GM18526 (cell line): ENCODE measurements around the gene KLF12.

ENCODE experiments used
- POLR2A ChIP-seq: IDR thresholded peaks from 3 replicates; pipeline ENCODE4 v1.6.1; 2011; ENCODE audit not compliant: insufficient read length; ENCODE audit errors: extremely low read depth

KLF12 gene

GRCh38 chr13:74117207-74117705, 16.9 kb downstream of the KLF12 start:
- TF ChIP-seq POLR2A = no peak

GRCh38 chr13:74115133-74115532, 19.1 kb downstream of the KLF12 start:
- no peak for TF ChIP-seq POLR2A

DNA sequence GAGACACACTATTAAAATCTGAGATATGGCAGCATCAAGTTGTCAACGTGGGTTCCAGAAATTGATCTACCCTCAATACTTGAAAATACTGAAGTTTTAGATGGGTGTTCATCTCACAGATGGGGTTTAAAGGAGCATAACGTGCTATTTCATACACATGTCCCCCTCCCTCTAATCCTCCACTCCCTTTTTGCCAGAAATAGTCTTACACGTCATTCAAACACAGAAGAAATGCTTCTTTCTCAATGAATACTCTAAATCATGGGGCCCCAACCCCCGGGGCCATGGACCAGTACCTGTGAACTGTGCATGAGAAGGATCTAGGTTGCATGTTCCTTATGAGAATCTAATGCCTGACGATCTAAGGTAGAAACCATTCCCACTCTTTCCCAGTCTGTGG, 19.6 kb downstream of the KLF12 start:
- TF ChIP-seq POLR2A = no peak

- no peak for TF ChIP-seq POLR2A
Observed at GRCh38 chr13:74114202-74114601, 20.0 kb downstream of the KLF12 start.

DNA sequence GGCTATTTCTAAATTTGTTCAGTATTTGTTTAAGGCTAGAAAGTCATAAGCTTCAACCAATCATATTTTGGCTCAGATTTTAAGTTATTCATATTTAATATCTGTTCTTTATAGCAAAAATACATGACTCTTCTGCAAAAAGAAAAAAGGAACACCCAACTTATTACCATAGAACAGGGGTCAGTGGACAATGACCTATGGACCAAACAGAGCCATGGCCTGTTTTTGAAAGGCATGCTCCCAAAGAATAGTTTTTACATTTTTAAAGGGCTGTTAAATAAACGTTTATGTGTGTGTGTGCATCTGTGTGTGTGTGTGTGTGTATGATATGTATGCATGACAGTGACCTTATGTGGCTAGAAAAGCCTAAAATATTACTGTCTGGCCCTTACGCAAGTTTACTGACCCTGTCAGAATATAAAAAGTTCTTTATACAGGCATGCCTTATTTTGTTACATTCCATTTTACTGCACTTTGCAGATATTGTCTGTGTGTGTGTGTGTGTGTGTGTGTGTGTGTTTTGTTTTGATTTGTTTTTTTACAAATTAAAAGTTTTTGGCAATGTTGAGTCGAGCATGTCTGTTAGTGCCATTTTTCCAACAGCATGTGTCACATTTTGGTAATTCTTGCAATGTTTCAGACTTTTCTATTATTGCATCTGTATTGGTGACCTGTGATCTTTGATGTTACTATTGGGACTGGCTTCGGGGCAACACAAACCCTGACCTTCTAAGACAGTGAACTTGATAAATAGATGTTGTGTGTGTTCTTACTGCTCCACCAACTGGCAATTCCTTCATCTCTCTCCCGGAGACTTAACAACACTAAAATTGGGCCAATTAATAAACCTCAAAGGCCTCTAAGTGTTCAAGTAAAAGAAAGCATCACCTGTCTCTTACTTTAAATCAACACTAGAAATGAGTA, 22.0 kb downstream of the KLF12 start:
- TF ChIP-seq POLR2A = no peak

DNA sequence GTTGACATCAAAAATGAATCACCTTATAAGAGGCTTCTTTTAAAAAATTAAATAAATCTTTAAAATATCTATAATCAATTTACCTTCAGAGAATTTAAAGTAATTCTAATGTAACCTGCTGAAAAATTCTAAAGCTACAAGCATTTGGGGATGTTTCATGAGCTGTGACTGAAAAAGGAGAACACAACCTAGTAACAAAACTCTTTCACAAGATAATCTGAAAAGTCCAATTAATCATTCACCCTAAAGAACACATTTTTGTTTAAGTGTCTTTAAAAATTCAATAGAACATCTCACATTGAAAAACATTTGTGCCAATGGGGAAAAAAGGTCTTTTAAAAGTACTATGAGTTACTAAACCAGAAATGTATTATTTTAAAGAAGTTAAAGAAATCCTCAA, 22.8 kb downstream of the KLF12 start:
- TF ChIP-seq POLR2A = no peak

- TF ChIP-seq POLR2A = no peak
Observed at GRCh38 chr13:74110053-74110452, 24.2 kb downstream of the KLF12 start.

- no peak for TF ChIP-seq POLR2A
Observed at GRCh38 chr13:74107598-74107997, 26.6 kb downstream of the KLF12 start.

DNA sequence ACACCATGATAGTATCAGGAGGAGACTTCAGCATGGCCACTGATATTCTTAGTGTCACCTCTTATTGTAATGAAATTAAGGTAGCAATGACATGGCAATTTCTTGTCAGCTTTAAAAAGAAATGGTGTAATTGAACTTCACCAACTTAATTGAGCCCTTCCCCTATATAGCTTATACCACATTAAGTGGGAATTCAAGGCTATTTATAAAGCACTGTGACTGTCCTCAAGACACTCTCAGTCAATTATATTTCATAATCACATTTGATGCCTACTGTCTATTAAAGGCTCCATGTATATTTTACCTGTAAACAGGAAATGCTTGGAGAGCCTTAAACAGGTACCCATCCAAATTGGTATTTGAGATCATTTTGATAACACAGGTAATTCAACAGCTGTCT, 28.3 kb downstream of the KLF12 start:
- TF ChIP-seq POLR2A = no peak

DNA sequence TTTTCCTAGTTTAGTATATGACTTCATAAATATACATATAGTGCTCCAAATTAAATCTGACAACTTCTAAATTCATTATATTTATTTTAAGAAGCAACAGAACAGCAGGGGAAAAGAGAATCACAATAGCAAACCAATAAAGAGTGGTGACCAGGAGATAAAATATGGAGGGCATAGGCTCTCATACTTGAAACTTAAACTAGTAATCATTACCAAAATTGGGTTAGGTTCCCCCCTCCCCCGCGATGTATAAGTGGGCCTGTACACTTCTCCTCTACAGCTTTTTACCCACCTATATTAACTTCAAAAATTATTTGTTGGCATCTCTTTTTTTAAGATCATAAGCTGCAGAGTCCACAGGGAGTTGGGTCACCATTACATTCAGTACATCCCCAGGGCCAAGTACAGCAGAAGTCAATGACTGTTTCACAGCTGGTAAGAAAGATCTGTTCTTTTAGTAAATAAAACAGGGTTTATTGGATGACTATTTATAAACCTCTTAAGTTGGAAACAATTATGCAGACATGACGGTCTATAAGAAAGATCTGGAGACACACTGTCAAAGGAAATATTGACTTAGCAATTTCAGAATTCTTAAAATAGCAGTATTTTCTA, 29.4 kb downstream of the KLF12 start:
- no peak for TF ChIP-seq POLR2A

- TF ChIP-seq POLR2A = no peak
Observed at GRCh38 chr13:74103970-74104555, 30.1 kb downstream of the KLF12 start.

GRCh38 chr13:74103196-74103595, 31.0 kb downstream of the KLF12 start:
- TF ChIP-seq POLR2A = no peak

DNA sequence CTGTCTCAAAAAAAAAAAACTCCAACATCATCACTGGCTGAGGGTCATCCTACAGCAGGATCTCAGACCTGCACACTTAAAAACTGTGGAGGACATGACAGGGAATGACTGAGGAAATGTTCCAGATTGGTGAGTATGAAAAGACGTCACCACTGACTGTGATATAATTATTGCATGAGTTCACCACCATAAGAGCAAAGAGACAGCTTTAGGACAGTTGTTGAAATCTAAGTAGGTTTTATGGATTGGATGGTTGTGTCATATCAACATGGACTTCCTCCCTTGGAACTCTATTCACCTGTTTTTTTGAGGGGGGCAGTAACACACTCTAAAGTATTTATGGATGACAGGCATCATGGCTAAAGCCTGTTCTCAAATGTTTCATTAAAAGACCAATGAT, 31.5 kb downstream of the KLF12 start:
- TF ChIP-seq POLR2A = no peak

DNA sequence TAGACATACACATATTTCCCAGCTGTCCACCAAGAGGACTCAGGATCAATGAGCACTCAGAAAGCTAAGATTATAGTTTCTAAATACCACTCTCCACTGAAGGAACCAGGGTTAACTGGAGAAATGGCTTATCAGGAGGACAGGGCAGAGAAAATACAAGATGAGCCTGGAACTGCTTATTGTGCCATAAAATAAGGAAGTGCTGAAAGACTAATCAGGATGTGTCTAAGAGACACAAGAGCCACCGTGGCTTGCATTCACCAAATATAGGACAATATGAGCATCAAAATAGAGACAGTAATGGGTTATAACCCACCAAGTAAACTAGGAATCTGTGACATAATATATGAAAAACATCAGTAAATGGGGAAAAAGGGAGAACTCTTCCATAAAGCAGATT, 32.8 kb downstream of the KLF12 start:
- no peak for TF ChIP-seq POLR2A

GRCh38 chr13:74098077-74098476, 36.1 kb downstream of the KLF12 start:
- no peak for TF ChIP-seq POLR2A

DNA sequence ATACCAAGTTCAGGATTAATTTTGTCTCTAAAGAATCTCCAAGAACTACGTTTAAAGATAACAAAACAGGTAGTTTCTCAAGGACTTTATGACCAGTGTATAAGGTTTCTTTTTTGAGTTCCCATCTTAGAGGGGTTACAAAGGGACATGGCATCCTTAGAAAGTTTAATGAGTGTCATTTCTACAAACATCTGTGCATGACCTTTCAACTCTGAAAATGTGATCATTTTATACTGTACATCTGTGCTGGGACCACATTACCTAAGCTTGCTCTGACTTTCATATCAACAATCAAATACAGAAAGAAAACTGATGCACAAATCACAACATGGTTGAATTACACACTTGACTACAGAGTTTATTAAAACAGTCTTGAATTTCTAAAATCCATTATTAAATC, 37.1 kb downstream of the KLF12 start:
- TF ChIP-seq POLR2A = no peak
